Stimulated activated CD8-positive, alpha-beta memory T cell treated with anti-CD3 and anti-CD28 coated beads, Interleukin-7, amount 100 ng/mL, for 4 hours (primary cell): ENCODE measurements around the gene USP36.
"Not testable (repeated sequence)": the region's sequence is repeated elsewhere in the genome, so short reads cannot be mapped to it uniquely, and the experiment has no call there.

Experiments used
- DNase-seq, 2 donors: peaks; one replicate each; pipeline ENCODE4 v3.0.0-alpha.2; 2020; ENCODE audit warnings: low read depth in 2 of 2

USP36 gene

DNA sequence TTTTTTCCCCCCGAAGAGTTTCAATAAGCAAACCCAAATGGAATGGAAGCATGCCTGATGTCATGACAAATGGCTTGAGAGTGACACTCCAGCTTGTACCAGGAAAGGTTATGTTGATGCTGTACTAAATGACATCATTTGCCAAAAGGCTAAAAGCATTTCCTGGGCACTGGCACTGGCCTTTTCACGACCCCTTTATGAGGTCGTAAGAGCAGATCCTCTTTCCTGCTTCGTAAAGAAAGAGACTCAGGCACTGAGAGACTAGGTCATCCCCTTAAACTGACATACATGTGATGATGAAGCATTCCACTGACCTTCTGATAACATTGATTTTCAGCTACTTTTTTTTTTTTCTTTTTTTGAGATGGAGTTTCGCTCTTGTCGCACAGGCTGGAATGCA is 31.9 kb upstream of the USP36 start:
- DNase-seq = no peak

DNA sequence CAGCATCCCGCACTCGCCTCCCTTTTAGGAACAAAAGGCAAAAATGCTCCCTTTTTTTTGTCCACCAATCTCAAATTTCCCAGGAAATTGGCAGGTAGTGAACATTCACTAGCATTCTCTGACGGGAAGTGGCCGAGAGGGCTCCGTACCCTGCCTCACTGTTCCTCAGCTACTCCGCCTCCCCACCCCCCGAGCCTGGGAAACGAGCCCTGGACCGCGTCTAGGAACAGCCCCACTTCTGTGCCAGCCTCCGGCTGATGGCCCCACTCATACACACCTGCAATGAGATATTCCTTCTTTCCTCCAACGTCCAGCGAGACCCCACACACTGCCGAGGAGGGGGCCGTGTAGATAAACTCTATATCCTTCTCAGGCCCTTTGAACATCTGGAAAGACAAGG is 30.0 kb upstream of the USP36 start:
- no peak for DNase-seq

- DNase-seq = no peak
These were observed 27.8 kb upstream of the USP36 start for GRCh38 chr17:78868391-78868790.

DNA sequence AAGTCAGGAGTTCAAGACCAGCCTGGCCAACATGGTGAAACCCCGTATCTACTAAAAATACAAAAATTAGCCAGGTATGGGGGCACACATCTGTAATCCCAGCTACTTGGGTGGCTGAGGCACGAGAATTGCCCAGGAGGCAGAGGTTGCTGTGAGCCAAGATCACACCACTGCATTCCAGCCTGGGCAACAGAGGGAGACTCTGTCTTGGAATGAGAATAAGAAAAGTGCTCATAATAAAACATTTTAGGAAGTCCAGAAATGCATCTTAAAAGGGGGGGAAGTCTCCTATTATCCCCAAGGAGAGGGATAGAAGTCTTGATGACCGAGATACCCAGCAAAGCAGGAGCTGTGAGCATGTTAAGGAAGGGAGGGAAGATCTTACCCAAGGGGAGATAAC is 26.4 kb upstream of the USP36 start:
- DNase-seq = not testable (repeated sequence)

- DNase-seq = peak in 1 of 2 donors; percentile 31
These were observed 25.2 kb upstream of the USP36 start for GRCh38 chr17:78865682-78866390.

- no peak for DNase-seq
These were observed 23.5 kb upstream of the USP36 start for GRCh38 chr17:78864117-78864516.

DNA sequence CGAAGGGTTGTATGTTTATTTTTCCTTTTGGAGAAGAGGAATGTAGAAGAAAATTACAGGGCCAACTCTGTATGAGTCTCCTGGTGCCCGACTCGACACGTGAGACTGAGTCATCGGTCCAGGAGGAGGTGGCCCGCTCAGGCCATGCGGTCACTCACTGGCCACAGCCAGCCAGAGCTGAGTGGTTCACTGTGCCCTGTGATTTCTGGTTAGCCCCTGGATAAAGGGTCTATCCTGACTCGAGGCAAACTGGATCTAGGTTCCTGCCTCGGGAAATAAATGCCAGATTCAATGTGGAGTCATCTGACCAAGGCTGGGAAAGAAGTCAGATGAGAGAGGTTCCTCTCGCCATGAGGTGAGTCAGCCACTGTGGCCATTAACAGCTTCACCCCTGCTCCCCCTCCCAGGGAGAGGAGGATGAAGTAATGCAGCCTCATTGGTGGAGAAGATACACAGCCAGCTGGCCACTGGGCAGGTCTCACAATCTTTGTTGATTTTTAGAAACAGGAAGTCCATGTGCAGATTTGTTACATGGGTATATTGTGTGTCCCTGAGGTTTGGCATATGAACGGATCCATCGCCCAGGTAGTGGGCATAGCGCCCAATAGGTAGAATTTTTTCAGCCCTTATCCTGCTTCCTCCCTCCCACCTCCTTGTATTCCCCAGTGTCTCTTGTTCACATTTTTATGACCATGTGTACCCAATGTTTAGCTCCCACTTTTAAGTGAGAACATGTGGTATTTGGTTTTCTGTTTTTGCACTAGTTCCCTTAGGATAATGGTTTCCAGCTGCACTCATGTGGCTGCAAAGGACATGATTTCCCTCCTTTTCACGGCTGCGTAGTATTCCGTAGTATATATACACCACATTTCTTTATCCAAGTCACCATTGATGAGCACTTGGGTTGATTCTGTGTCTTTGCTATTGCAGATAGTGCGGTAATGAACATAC is 21.7 kb upstream of the USP36 start:
- DNase-seq = no peak

GRCh38 chr17:78861229-78861628 is 20.6 kb upstream of the USP36 start:
- DNase-seq = no peak

GRCh38 chr17:78859051-78859450 is 18.4 kb upstream of the USP36 start:
- no peak for DNase-seq

GRCh38 chr17:78857266-78857665 is 16.7 kb upstream of the USP36 start:
- no peak for DNase-seq

GRCh38 chr17:78855561-78856165 is 15.0 kb upstream of the USP36 start:
- DNase-seq = no peak

GRCh38 chr17:78854508-78854907 is 13.9 kb upstream of the USP36 start:
- no peak for DNase-seq

DNA sequence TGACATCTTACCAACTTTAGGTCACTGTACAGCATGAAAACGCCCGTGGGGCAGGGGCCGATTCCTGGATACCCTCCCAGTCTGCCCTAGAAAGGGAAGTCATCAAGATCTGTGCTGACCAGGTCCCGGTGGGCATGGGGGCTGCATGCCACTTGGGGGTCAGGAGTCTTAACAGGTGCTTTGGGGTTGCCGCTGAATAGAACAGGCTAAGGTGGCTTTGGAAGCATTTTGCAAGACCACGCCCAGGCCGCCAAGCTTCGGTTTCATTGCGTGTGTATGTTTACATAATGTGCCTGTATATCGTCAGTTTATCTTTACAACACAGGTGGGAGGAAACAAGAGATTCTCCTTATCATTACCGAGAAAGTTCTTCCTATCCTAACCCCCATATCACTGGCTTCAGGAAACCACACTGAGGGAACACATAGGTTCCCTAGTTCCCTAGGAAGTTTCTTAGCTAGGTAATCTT is 13.3 kb upstream of the USP36 start:
- no peak for DNase-seq

- DNase-seq = no peak
These were observed 12.1 kb upstream of the USP36 start for GRCh38 chr17:78852709-78853121.

DNA sequence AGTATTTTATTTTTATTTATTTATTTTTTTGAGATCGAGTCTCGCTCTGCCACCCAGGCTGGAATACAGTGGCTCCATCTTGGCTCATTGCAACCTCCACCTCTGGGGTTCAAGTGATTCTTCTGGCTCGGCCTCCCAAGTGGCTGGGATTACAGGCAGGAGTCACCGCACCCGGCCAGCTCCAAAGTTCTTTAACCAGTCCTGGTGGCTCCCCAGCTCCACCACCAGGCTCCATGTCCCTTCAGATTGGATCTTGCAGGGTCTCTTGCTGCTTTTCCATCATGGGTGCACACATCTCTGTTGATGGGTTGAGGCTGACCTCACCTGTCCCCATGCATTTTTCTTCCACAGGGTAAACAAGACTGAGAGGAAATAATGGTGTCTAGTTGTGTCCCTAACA is 8.4 kb upstream of the USP36 start:
- no peak for DNase-seq

DNA sequence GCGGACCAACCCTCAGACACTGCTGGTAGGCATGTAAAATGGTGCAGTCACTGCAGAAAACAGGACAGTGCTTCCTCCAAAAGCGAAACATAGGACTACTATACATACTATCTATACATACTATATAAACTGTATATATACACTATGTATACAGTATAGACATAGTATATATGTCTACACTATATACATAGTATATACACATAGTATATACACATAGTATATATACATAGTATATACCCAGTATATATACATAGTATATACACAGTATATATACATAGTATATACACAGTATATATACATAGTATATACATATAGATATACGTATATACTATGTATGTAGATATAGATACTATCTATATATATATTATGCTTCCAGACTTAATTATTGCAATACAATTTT is 6.4 kb upstream of the USP36 start:
- DNase-seq = no peak

- no peak for DNase-seq
These were observed 3.8 kb upstream of the USP36 start for GRCh38 chr17:78844301-78845005.

DNA sequence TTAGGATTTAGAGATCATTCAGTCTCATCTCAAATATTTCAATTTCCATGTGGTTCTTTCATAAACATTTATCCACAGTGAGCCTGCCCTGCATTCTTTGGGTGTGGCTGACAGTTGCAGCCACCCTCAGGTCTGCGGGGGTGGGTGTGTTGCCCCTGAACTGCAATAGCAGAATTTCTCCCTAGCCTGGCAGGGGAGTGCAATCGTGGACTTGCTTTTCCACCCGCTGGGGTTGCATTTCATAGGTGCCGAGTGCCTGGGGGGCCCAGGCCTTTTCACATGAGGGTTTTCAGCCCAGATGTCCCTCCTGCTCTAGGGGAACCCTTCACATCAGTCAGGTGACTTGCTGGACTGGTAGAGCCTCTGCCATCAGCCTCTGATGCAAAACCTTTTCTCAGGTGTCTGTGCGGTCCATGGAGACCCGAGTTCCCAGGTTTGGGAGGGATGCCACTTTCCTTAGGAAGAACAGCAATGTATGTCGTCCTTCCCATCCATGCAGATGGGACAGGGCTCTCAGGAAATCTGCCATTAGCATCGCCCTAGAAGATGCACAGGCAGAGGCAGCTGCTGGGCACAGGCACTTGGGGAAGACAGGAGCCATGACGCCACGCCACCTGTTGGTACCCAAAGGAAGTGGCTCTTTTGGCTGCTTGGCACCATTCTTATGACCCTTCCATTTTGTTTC is 2.4 kb upstream of the USP36 start:
- DNase-seq = peak; percentile 32 to 33

- DNase-seq = no peak
These were observed 159 bp downstream of the USP36 start for GRCh38 chr17:78840530-78840779.

DNA sequence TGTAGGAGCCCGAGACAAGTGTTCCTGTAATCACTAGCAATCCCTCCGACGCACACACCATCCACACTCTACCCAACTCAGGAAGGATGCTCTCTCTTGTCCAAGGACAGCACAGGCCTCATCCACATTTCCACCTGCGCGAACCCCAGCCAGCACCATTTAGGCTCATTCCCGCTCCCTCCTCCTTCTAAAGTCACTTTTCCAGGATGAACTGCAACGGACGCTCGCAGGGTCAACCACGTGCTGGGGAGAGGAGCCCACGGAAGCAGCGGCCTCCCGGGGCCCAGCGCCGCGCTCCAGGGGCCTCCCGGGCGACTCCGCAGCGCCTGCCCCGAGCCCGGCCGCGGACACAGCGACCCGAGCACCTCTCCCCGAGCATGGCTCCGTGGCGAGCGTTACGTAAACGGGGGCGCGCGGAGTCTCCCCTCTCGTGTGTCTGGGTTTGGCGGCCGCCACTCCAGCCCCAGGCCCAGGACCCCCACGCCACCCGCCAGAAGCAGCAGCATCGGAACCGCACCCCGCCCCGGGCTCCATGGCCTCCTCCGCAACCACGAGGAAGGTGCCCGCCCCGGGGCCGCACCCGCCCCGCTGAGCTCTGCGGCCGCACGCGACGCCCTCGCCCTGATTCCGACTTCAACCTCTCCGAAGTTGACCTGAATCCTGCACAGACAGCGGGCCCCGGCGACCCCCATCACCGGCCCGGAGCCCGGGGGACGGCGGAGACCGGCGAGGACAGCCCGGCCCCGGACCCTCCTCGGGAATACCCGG is 668 bp downstream of the USP36 start:
- peak in 1 of 2 donors; percentile 60 for DNase-seq
